Retina (tissue), 1 donor: ENCODE results near the gene ZCCHC14.
"Not testable (repeated sequence)": the region's sequence is repeated elsewhere in the genome, so short reads cannot be mapped to it uniquely, and the experiment has no call there.

ENCODE experiments used
- DNase-seq: peaks from one replicate; pipeline ENCODE4 v3.0.0-alpha.2; 2016

Gene ZCCHC14

DNA sequence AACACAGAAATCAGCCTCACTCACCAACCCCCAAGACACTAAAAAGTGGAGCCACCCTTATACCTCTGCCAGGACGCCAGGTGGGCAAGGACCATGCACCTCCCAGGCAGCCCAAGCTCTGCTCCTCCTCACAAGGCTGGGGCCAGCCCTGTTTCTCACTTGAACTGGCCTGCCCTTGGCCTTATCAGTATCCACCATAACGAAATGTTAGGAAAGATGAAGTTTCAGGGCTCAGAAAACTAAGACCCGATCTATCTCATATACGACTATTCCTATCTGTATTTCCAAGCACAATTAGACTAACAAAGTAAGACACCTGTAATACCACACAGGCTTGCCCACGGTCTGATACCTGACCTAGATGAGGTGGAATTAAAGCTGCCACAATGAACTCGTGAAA lies 116.2 kb downstream of the ZCCHC14 start:
- DNase-seq = no peak

DNA sequence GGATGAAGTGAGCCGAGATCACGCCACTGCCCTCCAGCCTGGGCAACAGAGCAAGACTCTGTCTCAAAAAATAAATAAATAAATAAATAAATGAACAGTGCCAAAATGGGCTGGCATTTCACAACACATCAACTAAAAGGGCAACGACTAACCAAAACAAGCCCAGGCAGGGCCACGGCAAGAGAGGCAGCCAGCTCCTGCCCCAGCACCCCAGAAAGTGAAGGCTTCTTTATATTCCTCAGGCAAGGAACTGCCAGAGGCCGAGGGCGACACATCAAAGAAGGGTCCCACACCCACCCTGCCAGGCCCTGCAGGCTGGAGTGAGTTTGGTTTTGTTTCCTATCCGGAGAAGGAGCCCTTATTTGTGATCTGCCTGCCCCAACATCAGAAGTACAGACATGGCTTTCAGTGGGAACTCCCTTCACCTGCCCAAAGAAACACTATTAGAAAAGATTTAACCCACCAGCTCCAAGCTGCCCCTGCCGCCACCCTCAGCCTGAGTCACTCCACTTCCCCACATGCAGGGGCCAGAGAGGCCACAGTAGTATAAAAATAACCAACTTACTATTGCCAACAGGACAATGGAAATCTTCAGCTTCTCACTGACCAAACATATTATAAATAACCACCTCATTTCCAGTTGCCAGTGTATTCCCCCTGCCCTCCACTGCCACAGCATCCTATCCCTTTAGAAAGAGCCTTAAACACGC lies 117.2 kb downstream of the ZCCHC14 start:
- no peak for DNase-seq

- DNase-seq = no peak
Observed at GRCh38 chr16:87374313-87374712, 118.5 kb downstream of the ZCCHC14 start.

DNA sequence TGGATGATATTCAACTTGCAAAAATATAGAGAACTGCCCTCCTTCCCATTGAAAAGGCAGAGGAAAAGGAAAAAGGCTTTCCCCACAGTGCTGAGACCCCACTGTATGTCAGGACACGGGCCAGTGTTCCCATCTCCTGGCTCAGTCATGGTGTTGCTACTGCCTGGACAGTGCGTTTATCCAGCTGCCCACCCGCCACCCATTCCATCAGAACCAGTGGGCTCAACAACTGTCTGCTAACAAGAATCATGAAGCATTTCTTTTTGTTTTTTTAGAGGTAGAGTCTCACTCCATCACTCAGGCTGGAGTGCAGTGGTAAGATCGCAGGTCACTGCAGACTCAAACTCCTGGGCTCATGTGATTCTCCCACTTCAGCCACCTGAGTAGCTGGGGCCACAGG lies 120.5 kb downstream of the ZCCHC14 start:
- DNase-seq = no peak

DNA sequence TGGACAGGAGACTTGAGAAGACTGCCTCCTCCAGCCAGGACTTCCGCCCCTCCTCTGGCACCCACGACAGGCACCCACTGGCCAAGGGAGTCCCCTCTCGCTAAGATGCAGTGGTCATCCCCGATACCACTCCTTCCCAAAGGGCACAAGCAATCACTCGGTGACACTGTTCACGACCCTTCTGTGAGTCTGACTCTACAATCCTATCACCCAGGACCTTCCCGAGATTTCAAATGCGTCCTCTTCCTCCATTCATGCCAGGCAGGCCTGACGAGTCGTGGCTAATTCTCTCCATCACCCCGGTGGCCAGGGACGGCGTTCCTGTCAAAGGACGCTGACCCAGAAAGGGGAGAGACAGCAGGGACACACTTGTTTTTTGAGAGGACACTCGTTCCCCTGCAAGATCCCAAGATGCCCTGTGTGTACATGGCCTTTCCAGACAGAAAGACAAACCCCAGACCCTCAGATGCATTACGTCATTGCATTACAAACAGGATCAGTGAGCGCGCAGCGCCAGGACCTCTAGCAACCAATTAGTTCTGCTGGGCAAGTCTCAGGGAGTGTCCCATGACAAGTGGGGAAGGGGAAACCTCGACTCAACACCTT lies 121.5 kb downstream of the ZCCHC14 start:
- peak; percentile 77 for DNase-seq

- DNase-seq = no peak
Observed at GRCh38 chr16:87369796-87370719, 122.8 kb downstream of the ZCCHC14 start.

- DNase-seq = no peak
Observed at GRCh38 chr16:87369117-87369765, 123.6 kb downstream of the ZCCHC14 start.

GRCh38 chr16:87368029-87368770 lies 124.6 kb downstream of the ZCCHC14 start:
- DNase-seq = no peak

DNA sequence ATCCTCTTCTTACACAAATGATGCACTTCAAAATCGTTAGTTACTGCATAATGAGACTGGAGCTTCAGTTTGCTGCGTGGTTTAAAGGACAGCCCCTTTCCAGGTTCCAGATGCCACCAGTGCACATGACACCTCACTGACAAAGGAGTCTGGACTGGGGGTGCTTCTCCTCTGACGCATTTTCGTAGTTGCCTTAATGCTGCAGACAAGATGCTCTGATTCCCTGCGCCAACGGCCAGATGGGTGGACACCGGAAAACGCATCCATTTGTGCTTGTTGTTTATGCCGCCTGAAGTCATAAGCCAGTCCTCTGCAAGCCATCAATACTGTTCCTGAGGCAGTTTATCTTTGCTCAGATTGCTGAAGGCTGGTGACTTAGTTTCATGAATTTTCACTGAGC lies 125.3 kb downstream of the ZCCHC14 start:
- DNase-seq = no peak

DNA sequence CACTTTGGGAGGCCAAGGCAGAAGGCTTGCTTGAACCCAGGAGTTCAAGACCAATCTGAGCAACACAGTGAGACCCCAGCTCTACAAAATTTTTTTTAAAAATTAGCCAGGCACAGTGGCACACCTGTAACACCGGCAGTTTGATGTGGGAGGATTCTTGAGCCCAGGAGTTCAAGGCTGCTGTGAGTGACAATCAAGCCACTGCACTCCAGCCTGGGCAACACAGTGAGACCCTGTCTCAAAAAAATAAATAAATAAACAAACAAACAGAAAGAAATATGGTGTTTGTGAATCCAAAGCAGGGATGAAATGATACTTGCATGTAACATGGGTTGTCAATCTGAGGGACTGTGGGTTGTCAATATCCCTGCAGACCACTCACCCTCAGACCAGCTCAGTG lies 125.9 kb downstream of the ZCCHC14 start:
- DNase-seq = no peak

DNA sequence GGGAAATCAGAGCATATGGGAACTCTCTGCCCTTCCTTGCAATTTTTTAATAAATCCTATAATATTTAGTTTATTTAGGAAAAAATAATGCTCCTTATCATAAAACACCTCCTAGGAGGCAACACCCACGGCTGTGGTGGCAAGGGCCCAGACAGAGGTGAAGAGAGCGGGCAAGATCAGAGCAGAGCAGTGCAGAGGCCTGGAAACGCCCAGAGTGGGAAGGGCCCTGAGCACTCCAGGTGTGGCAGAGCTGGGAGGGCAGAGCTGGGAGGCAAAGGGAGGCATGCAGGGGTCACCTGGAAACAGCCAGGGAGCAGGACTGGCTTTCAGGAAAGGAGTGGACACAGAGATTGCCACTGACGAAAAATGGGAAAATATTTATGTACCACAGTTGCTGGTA lies 126.5 kb downstream of the ZCCHC14 start:
- no peak for DNase-seq

DNA sequence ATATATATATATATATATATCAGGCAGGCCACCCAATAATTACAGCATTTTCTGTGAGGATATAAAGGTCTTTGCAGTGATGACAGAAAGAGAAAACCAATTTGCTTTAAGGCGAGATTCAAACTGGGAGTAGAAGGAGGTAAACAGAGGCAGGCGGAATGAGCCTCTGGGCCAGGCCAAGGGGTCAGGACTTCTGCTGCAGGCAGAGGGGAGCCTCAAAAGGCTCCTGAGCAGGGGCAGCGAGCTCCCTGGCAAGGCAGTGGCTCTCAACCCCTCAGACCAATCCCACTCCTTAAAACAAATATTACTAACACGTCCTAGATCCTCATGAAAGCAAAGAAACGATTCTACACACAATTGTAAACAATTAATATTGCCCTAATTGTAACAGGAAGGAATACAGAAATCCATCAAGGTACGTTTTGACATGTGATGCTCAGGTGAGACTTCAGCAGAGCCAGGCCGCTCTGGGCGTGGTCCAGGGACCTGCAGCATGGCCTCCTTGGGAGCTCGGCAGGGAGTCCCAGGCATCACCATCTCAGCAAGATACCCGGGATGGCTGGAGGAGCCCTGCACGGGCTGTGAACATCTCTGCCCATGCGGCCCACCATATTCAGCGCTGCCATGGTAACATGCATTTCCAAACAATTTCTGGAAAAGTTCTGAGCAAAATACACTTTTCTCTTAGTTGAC lies 127.7 kb downstream of the ZCCHC14 start:
- DNase-seq = no peak

DNA sequence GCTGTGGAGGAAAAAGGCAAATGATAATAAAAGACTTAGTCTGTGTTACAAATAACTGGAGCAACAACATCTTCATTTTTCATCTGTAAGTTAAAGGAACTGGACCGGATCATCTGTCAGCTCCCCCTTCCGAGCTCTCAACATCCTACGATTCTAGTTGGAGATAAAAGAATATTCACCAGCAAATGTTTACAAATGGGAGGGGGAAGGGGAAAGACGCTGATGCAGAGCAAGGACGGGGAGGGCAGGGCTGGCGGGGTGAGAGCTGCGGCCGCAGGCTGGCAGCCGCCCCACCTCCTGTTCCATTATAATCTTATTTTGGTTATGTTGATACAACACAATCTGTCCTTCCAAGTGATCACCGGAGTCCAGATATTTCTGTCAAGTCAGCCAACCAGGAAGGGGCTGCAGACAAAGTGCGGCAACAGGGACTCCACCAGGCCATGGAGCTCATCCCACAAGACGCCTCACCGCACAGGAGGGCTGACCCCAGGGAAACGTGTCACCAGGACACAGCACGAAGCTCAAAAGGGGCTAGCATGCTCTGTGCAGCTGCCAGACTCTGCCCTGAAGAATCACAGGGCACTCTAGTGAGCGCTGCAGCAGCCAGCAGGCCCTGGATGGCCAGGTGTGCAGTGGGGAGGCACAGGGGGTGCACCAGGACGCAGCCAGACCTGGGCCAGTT lies 128.9 kb downstream of the ZCCHC14 start:
- DNase-seq = peak; percentile 20

- DNase-seq = not testable (repeated sequence)
Observed at GRCh38 chr16:87362828-87363559, 129.8 kb downstream of the ZCCHC14 start.

DNA sequence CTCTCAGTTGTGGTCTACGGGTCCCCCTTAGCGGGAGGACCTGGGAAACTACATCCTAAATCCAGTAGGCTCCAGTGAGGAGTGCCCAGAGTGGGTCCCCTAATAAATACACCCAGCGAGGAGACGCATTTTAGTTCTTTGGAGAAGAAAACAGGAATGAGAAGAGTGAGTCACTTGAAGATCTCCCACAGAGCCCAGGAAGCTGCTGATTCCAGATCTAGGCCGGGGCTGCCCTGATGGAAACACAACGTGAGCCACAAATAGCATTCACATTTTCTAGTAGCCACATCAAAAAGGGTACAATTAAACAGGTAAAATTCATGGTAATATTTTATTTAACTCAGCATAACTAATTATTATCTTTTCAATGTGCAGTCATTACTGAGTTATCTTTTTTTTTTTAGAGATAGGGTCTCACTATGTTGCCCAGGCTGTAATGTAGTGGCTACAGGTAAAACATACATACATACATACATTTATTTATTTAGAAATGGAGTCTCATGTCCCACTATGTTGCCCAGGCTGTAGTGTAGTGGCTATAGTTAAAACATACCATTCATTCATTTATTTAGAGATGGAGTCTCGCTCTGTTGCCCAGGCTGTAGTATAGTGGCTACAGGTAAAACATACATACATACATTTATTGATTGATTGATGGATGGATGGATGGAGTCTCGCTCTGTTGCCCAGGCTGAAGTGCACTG lies 130.8 kb downstream of the ZCCHC14 start:
- DNase-seq = no peak

DNA sequence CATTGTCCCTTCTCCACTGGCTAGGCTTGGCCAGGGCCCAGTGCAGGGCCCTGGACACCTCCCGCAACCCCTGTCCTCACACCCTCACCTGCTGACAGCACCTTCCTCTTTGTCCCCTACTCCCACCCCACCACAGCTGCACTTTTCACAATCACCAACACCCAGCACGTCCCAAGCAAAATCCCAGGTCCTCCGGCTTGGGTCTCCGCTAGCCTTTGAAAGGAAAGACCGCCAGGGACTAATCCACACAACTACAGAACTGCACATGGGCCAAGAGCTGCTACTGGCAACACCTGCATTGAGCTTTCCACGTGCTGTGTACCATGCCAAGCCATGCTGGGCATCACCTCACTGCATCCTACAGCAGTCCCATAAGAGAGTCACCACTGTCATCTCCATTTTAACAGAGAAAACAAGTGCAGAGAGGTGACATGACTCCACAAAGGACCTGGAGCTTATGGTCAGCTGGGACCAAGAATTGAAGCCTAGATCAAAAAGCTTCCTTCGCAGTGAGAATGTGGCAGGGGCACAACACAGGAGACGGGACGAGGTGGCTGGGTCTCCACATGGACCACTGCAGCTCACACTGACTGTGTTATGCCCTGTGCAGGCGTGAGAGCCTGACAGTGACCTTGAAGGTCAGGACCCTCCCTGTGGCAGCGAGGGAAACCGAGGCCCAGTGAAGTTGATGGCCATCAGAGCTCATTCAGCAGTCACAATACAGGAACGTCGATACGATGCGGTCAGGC lies 131.8 kb downstream of the ZCCHC14 start:
- DNase-seq = no peak

DNA sequence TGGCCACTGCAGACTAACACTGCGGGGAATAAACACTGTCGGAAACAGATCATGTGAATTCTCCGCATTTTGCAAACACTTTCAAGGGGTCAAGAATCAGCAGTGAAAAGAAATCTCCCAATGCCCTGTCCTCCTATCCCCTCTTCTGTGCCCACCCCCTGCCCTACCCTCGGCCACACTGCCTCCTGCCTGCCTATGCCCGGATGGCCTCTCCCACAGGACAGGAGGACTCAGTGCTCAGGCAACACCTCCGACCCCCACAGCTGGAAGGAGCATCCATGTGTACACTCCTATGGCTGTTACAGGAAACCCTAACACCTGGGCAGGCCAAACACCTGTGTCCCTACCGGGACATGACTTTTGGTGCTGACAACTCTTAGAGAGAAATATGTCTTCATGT lies 133.7 kb downstream of the ZCCHC14 start:
- no peak for DNase-seq

DNA sequence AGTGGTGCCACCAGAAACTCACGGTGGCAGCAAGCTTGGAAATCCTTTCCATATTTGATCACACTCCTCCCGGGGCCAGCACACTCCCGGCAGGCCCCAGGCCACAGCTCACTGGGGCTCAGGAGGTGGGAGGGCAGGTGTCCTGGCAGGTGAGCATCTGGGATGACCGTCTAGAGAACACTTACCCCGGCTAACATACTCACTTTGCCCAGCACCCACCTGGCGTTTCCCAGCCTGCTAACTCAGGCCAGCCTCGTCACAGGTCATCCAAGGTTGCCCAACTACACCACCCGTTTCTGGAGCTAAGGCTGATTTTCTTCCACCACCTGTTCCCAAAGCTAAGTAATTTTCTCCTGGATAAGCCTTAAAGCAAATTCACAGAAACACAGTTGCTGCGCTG lies 134.1 kb downstream of the ZCCHC14 start:
- DNase-seq = no peak

GRCh38 chr16:87358250-87358649 lies 134.6 kb downstream of the ZCCHC14 start:
- no peak for DNase-seq
